ENCODE results near the gene BCORL1.
A peak's percentile ranks its signal among the peaks of the same experiment; 100 is the strongest.

BCORL1 gene

GRCh38 chrX:129982300-129983251 lies at the start of gene BCORL1:
TSS of gene BCORL1 (plus strand) at chrX:129982635. CDS start at chrX:130005232, 22,597 bp downstream.
- peak; percentile 4 for FAIRE-seq

GRCh38 chrX:129932821-129933321 lies 49.6 kb upstream of the BCORL1 start:
- FAIRE-seq = no peak
- no peak for DNase-seq (ENCODE audit: insufficient read length, low spot score)

More at GRCh38 chrX:129982300-129983251, at the start of gene BCORL1:
- DNase-seq (ENCODE audit: insufficient read length, low spot score) = peak; percentile 69

- DNase-seq (ENCODE audit: insufficient read length, low spot score) = no peak
- no peak for FAIRE-seq
Measured at GRCh38 chrX:129933700-129934099, 48.7 kb upstream of the BCORL1 start.

- no peak for FAIRE-seq
- DNase-seq (ENCODE audit: insufficient read length, low spot score) = no peak
Measured at GRCh38 chrX:129934461-129934860, 48.0 kb upstream of the BCORL1 start.

GRCh38 chrX:129934952-129935351 lies 47.5 kb upstream of the BCORL1 start:
- no peak for FAIRE-seq
- DNase-seq (ENCODE audit: insufficient read length, low spot score) = no peak

GRCh38 chrX:129938081-129938480 lies 44.4 kb upstream of the BCORL1 start:
- FAIRE-seq = no peak
- DNase-seq (ENCODE audit: insufficient read length, low spot score) = no peak

GRCh38 chrX:129939986-129940385 lies 42.4 kb upstream of the BCORL1 start:
- FAIRE-seq = no peak
- no peak for DNase-seq (ENCODE audit: insufficient read length, low spot score)

- no peak for DNase-seq (ENCODE audit: insufficient read length, low spot score)
- FAIRE-seq = no peak
Measured at GRCh38 chrX:129940721-129941120, 41.7 kb upstream of the BCORL1 start.

GRCh38 chrX:129945131-129945530 lies 37.3 kb upstream of the BCORL1 start:
- DNase-seq (ENCODE audit: insufficient read length, low spot score) = no peak
- no peak for FAIRE-seq

- FAIRE-seq (no peak), DNase-seq (ENCODE audit: insufficient read length, low spot score) (no peak)
Measured at GRCh38 chrX:129953334-129953648, 29.1 kb upstream of the BCORL1 start.

- FAIRE-seq = no peak
Measured at GRCh38 chrX:129953881-129954280, 28.6 kb upstream of the BCORL1 start.

GRCh38 chrX:129954804-129955203 lies 27.6 kb upstream of the BCORL1 start:
- DNase-seq (ENCODE audit: insufficient read length, low spot score) (no peak), FAIRE-seq (no peak)

More at GRCh38 chrX:129953881-129954280, 28.6 kb upstream of the BCORL1 start:
- DNase-seq (ENCODE audit: insufficient read length, low spot score) = no peak

GRCh38 chrX:129955682-129956081 lies 26.8 kb upstream of the BCORL1 start:
- FAIRE-seq = no peak

GRCh38 chrX:129956145-129956544 lies 26.3 kb upstream of the BCORL1 start:
- DNase-seq (ENCODE audit: insufficient read length, low spot score) (no peak), FAIRE-seq (no peak)

More at GRCh38 chrX:129955682-129956081, 26.8 kb upstream of the BCORL1 start:
- DNase-seq (ENCODE audit: insufficient read length, low spot score) = no peak

GRCh38 chrX:129956765-129957164 lies 25.7 kb upstream of the BCORL1 start:
- FAIRE-seq = no peak
- no peak for DNase-seq (ENCODE audit: insufficient read length, low spot score)

GRCh38 chrX:129957241-129958082 lies 25.0 kb upstream of the BCORL1 start:
- FAIRE-seq (no peak), DNase-seq (ENCODE audit: insufficient read length, low spot score) (no peak)

- FAIRE-seq (no peak), DNase-seq (ENCODE audit: insufficient read length, low spot score) (no peak)
Measured at GRCh38 chrX:129958083-129958465, 24.4 kb upstream of the BCORL1 start.

- FAIRE-seq = no peak
Measured at GRCh38 chrX:129958814-129959492, 23.5 kb upstream of the BCORL1 start.

GRCh38 chrX:129959493-129959832 lies 23.0 kb upstream of the BCORL1 start:
- FAIRE-seq (no peak), DNase-seq (ENCODE audit: insufficient read length, low spot score) (no peak)

More at GRCh38 chrX:129958814-129959492, 23.5 kb upstream of the BCORL1 start:
- no peak for DNase-seq (ENCODE audit: insufficient read length, low spot score)

- DNase-seq (ENCODE audit: insufficient read length, low spot score) (no peak), FAIRE-seq (no peak)
Measured at GRCh38 chrX:129961180-129962083, 21.0 kb upstream of the BCORL1 start.

Data from HTR-8/SVneo (cell line).